Posterior cingulate gyrus (tissue), 11 donors: ENCODE data around the gene AIPL1.

Experiments used
- DNase-seq, 10 donors: peaks; one replicate each; pipeline versions ENCODE4 v3.0.0 to v3.0.0-alpha.2; 2020 to 2021; ENCODE audit warnings: mixed read lengths in 3 of 10
- intact Hi-C: fragments of 100-400 bp; cut with DNase I; formaldehyde crosslinking; loops from one replicate; pipeline ENCODE4 v1.15.1; 2023

Gene AIPL1

DNA sequence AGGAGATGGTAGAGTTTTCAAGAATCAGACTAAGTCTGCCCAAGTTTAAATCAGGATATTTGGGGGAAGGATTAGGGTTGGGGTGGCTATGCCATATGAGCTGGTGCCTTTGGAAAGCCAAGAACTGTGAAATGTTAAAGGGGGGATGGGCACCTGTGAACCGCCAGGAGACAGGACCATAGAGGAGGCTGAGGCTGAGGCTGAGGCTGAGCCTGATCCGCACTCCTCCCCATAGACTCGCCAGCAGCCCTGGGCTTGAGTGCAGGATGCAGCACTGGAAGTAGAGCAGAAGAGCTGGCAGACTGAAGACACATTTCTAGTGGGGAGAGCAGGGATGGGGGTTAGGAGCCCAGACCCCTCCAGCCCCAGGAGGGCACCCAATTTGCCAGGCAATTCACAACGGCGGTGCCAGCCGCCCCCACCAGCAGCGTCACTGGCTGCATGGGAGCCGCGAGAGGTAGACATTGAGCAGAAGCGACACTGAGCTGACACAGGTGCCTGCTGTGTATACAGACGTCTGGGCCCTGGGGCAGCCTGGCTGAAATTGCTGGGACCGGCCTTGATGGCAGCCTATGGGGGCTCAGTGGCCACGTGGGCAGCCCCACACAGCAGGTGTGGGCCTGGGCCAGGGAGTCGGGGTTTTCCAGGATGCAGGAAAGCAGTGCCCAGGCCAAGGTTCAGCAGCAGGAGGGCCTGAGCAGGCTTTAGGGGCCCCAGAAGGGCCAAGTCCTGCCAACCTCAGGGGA is 18.5 kb upstream of the AIPL1 start:
- intact Hi-C loops: no loop called here
- DNase-seq: no peak

DNA sequence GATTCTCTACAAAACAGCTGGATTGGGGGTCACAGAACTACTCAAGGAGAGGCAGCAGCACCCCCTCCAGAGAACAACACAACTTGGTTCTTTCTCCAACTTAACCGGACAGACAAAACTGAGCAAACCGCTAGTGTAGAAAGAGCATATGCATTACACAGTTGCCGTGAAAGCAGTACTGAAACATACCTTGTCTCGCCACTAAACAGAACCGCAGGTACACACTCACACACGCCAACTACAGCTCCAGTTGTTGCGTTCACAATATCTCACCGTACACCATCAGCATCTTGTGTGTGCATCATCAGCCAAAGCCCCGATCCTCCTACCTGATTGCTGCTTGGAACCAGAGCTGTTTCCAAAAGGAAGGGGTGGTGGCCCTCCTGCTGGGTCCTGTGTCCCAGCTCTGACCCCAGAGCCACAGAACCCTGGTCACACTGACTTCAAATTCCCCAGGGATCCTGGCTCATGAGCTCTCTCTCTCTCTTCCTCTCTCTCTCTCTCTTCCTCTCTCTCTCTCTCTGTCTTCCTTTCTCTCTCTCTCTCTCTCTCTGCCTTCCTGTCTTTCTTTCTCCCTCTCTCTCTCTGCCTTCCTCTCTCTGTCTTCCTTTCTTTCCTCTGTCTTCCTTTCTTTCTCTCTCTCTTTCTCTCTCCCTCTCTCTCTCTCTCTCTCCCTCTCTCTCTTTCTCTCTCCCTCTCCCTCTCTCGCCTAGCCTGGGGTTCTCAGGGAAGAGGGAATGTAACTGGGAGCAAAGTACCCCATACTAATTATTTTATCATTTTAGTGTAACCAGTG is 17.7 kb upstream of the AIPL1 start:
- intact Hi-C loops: no loop called here
- no peak for DNase-seq

GRCh38 chr17:6450926-6451832 is 16.3 kb upstream of the AIPL1 start:
- intact Hi-C loops: no loop called here
- DNase-seq: no peak

DNA sequence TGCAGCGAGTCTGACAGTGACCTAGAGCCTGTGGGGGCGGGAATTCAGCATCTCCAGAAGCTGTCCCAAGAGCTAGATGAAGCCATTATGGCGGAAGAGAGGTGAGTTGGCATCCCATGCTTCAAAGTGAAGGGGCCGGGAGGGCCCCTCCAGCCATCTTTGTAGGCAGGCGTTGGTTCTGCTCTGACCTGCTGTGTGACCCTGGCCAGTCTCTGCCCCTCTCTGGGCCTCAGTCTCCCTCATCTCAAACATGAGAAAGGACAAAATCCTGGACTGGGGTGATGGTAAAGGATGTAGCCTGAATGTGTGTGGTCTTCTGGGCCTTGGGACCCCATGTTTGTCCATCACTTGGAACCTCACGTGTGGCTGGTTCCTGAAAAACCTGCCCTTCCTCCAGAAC is 14.4 kb upstream of the AIPL1 start:
- no peak for DNase-seq
- intact Hi-C loops: no loop called here

GRCh38 chr17:6448473-6448872 is 13.6 kb upstream of the AIPL1 start:
- no peak for DNase-seq
- intact Hi-C loops: no loop called here

GRCh38 chr17:6446516-6447100 is 11.7 kb upstream of the AIPL1 start:
- intact Hi-C loops: no loop called here
- no peak for DNase-seq

DNA sequence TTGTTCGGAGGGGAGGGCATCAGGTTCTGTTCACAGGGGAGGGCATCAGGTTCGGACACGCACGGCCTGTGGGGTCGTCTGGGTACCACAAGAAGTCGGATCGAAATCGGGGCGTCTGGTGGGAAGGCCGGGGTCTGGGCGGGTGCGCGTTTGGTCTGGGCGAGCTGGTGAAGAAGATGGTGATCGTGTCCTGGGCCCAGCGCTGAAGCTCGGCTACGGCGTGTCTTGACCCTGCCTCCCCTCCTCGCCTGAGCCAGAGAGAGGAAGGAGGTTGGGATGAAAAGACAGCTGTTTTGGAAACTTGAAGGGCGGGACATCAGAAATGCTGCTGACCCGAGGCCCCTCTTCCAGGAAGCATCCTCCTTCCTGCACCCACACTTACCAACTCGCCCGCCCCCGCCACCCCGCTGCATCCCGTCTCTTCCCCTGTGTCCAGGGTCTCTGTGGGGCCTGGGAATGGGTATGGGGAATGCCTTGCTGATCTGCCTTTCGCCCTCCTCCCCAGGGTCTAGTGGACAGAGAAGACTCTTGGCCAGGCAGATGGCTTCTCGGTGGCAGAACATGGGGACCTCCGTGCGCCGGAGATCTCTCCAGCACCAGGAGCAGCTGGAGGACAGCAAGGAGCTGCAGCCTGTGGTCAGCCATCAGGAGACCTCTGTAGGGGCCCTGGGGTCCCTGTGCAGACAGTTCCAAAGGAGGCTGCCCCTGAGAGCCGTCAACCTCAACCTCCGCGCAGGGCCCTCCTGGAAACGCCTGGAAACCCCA is 9.8 kb upstream of the AIPL1 start:
- intact Hi-C loops: no loop called here
- peak in 1 of 10 donors; percentile 62 for DNase-seq

DNA sequence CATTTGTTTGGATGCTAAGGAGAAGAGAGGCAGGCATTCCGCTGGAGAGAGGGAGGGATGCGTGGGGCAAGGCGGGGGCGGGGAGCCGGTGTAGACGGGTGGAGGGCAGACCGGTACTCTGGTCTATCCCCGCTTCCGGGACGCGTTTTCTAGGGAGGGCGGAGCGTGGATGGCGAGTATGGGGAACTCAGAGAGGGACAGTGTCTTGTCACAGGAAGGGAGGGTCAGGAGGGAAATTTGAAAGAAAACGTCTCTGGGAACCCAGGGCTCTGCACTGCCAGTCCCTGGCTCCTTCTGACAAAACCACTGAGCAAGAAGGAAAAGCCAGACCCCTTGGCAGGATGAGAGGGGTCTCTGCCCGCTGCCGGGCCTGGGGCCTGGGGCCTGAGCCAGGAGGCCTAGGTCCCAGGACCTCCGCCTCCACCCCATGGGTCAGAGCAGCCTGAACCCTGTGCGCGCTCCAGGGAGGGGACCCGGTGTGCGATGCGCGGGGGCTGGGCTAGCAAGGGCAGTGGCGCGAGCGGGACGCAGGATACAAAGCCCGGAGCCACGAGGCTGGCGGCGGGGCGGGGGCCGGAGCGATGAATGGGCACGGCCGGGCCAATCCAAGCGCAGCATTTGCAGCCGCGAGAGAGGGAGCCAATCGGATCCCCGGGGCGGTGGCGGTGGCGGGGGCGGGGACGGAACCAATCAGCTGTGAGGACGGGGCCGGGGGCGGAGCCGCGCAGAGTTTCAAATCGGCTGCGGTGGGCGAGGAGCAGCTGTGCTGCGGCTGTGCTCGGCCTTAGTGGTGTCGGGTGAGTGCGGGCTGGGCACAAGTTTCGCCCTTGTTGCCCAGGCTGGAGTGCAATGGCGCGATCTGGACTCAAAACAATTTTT is 9.0 kb upstream of the AIPL1 start, which contains the start of gene PIMREG:
Gene PIMREG (plus strand): TSS at position 764 of the 879 bp plus-strand sequence. CDS start 656 bp downstream, outside the sequence.
- peak; percentile 90 to 99 (median 96) for DNase-seq
- intact Hi-C loops: no loop called here

GRCh38 chr17:6442775-6443174 is 7.9 kb upstream of the AIPL1 start:
- no peak for DNase-seq
- intact Hi-C loops: no loop called here

DNA sequence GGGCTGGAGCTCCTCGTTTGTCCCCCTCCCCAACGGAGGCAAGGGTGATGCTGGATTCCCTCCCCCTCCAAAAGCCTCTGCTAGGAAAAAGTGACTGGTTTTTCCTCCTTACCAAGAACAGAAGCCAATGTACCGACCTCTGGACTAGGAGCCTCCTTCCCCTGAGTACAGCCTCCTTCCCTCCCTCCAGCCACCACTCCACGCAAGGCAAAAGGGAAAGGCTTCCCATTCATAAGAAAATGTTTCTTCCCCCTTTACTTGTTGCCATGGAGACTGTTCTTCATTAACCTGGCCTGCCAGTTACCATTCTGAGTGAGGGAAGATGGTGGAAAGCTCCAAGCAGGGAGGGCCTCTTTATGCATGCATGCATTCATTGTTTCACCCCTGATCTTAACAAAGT is 5.0 kb upstream of the AIPL1 start:
- DNase-seq: no peak
- intact Hi-C loops: loop anchor here (5.0 kb wide), 1 partner anchor 853 kb away; no protein-coding TSS in a partner anchor

- no peak for DNase-seq
- intact Hi-C loops: loop anchor here (5.0 kb wide), 1 partner anchor 851 kb away; no protein-coding TSS in a partner anchor
These were observed 3.0 kb upstream of the AIPL1 start for GRCh38 chr17:6437956-6438355.

DNA sequence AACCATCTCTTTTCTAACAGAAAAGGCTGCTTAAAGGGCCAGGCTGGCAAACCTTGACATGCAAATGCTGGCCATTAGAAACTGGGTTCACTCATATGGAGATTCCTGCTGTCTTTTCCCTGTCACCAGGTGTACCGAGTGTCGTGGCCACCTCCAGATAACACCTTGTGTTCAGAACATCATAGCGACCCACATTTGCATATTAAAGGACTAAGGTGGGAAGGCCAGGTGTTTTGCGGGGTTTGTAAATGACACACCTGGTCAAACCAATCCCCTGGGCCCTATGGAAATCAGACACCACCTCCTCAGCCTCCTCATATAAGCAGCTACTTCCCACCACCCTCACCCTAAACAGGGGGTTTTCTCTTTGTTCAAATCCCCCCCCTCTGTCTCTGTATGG is 2.5 kb upstream of the AIPL1 start:
- intact Hi-C loops: loop anchor here (5.0 kb wide), 1 partner anchor 850 kb away; no protein-coding TSS in a partner anchor

GRCh38 chr17:6435968-6436367 is 1.0 kb upstream of the AIPL1 start:
- DNase-seq: peak; percentile 40 to 95 (median 68)
- intact Hi-C loops: loop anchor here (5.0 kb wide), 1 partner anchor 849 kb away; no protein-coding TSS in a partner anchor

More for the DNA sequence above, 2.5 kb upstream of the AIPL1 start:
- no peak for DNase-seq

- no peak for DNase-seq
- intact Hi-C loops: no loop called here
These were observed 4.2 kb downstream of the AIPL1 start for GRCh38 chr17:6430769-6431168.

- intact Hi-C loops: no loop called here
- peak in 1 of 10 donors; percentile 67 for DNase-seq
These were observed 5.7 kb downstream of the AIPL1 start for GRCh38 chr17:6429266-6429665.

DNA sequence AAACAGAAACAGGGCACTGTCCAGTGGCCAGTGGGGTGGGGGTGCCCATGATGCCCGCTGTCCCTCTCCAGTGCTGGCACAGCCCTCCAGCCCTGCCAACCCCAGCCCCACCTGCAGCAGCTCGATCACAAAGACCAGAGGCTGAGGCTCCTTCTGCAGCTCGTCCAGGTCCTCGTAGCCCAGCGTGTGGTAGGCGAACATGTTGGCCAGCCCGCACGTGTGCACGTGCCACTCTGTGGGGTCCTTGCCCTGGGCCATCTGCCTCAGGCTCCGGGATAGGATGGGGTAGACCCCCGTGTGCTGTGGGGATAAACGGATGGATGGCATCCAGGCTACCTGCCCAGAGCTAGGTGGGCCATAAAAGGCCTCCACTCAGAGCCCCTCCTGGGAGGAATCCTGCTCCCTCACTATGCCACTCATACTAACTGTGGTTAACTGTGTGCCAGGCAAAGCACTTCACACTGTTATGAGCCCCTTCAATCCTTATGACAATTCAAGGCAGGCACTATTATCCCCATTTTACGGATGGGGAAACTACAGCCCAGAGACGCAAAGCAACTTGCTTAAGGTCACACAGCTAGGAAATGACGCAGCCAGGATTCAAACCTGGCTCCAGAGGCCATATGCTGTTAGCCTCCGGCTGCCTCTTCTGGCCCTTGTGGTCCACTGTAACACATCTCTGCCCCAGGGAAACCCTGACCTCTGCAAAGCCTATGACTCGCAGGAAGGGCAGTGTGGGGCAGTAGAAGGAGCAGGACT is 6.5 kb downstream of the AIPL1 start:
- no peak for DNase-seq
- intact Hi-C loops: no loop called here

GRCh38 chr17:6427279-6427781 is 7.6 kb downstream of the AIPL1 start:
- DNase-seq: no peak
- intact Hi-C loops: no loop called here
